Heart left ventricle (tissue), 16 donors: ENCODE results near the gene ESPL1. TPM values are rescaled to one million over a fixed set of nuclear protein-coding genes. Genes with fewer than 3 reads are reported as not detected.

Experiments used
- ATAC-seq, 4 donors: fragments of 200-7000 bp; cut with Tn5 transposase; one replicate each; pipeline ENCODE4 v1.9.1; 2020 to 2022; ENCODE audit warnings: moderate library complexity in 4 of 4, mild to moderate bottlenecking in 3 of 4, moderate number of reproducible peaks in 1 of 4
- DNase-seq, 5 donors: peaks; one replicate each; pipeline ENCODE4 v3.0.0-alpha.2; 2020
- H3K27ac ChIP-seq, 12 donors: fragments of 200-600 bp; sonication (generic) in 4 of 12; one replicate each; pipeline versions ENCODE4 v1.5.0 to v1.8.0; 2016 to 2022; ENCODE audit warnings: mild to moderate bottlenecking in 2 of 12
- H3K27me3 ChIP-seq, 9 donors: fragments of 200-600 bp; sonication (generic) in 2 of 9; one replicate each; pipeline versions ENCODE4 v1.5.1 to v1.8.0; 2016 to 2022; ENCODE audit warnings: mild to moderate bottlenecking in 3 of 9
- H3K36me3 ChIP-seq, 9 donors: fragments of 200-600 bp; sonication (generic) in 2 of 9; one replicate each; pipeline versions ENCODE4 v1.5.0 to v1.8.0; 2018 to 2022; ENCODE audit warnings: mild to moderate bottlenecking in 2 of 9
- H3K4me1 ChIP-seq, 12 donors: fragments of 200-600 bp; sonication (generic) in 4 of 12; one replicate each; pipeline versions ENCODE4 v1.5.0 to v1.8.0; 2016 to 2022; ENCODE audit warnings: mild to moderate bottlenecking in 3 of 12
- H3K4me3 ChIP-seq, 12 donors: fragments of 200-600 bp; sonication (generic) in 4 of 12; one replicate each; pipeline versions ENCODE4 v1.5.0 to v1.8.0; 2017 to 2022; ENCODE audit warnings: mild to moderate bottlenecking in 9 of 12, moderate library complexity in 4 of 12
- H3K9me3 ChIP-seq, 12 donors: fragments of 200-600 bp; sonication (generic) in 4 of 12; one replicate each; pipeline versions ENCODE4 v1.5.0 to v1.8.0; 2016 to 2022; ENCODE audit warnings: mild to moderate bottlenecking in 1 of 12
- CTCF ChIP-seq, 12 donors: fragments of 200-600 bp; sonication (generic) in 4 of 12; IDR thresholded peaks; one replicate each; pipeline versions ENCODE4 v1.5.0 to v1.8.0; 2018 to 2022; ENCODE audit warnings: antibody characterized with exemption in 12 of 12, mild to moderate bottlenecking in 5 of 12
- POLR2A ChIP-seq, 2 donors: fragments of 450-650 bp; IDR thresholded peaks; one replicate each; pipeline ENCODE4 v1.6.1; 2017; ENCODE audit warnings: antibody characterized with exemption in 2 of 2, mild to moderate bottlenecking in 2 of 2, moderate library complexity in 2 of 2
- WGBS, 4 donors: extraction: QIAGEN DNeasy Blood & Tissue Kit in 2 of 4; methylation state at CpG; one replicate each; pipeline versions ENCODE4 v1.1.5 to v1.1.7; 2013 to 2018; 5-methylcytosine and 5-hydroxymethylcytosine counted together
- intact Hi-C, 10 donors: fragments of 100-400 bp; cut with DNase I; formaldehyde crosslinking; loops; one replicate each; pipeline versions ENCODE4 v1.11.1 to v1.14.2; 2022
- polyA plus RNA-seq, 2 donors: library from polyadenylated mRNA; stranded (reverse); fragments of 200-250 nt; gene quantifications; one replicate each; pipeline ENCODE4 v1.2.3, GENCODE V29; 2013
- total RNA-seq, 9 donors: library from RNA; depleted of rRNA in 2 of 9; stranded (reverse); fragments of >200 nt in 2 of 9; fragmentation: NEBNext Ultra II Directional in 3 of 9; extraction: Animal tissue kit (Norgen Biotek cat#: 25700) in 3 of 9; gene quantifications; one replicate each; pipeline versions ENCODE4 v1.1.0 to v1.2.4, GENCODE V29; 2016 to 2023
- donor health status: ischemic (EF 13 %, LVEDD 7.1; RV severe dilation, severe dysfunction).
- donor health status: healthy with polysubstance abuse.
- donor health status: DM: no; HTN: yes; CAD: no.
- donor health status: DM: no; HTN: no; CAD: no.
- donor health status: ischemic (EF 25% LVEDD 6.9; RV normal size, moderate dysfunction).
- donor health status: ischemic (EF 25% LVEDD 5.7; RV mildly dilated, moderate dysfunction).
- donor health status: healthy.
- donor health status: DM: yes; HTN: yes; CAD: no.
- donor health status: ischemic (EF 35%, LVEDD 5.7; RV mildly dilated, moderate dysfunction).
- donor health status: nonischemic (EF 11% LVEDD 7.7; RV severe dilation, severe dysfunction).
- donor health status: DM: yes; HTN: yes; CAD: no.
- donor health status: PGD.
- donor health status: ischemic (EF 29% LVEDD 5.4; RV normal size, mild dysfunction).
- donor health status: nonischemic (EF 23%, LVEDD 6.1; RV moderate dilation, normal function).

Gene ESPL1
- total and polyA plus RNA-seq, 11 donors: 0.06 to 6.1 (median 0.38) TPM

- H3K27me3 ChIP-seq: no peaks in the 10 kb centered on the region
- H3K36me3 ChIP-seq: peaks cover 0 to 79% (median 61%) of the 10 kb centered on the region in 9 donors
- DNase-seq (no peak), ATAC-seq (no peak)
- H3K27ac ChIP-seq: no peak overlapping the region
- H3K4me3 ChIP-seq: no peak overlapping the region
- H3K9me3 ChIP-seq: no peaks in the 10 kb centered on the region
- TF ChIP-seq CTCF (IDR thresholded peaks at IDR 0.05) (no peak), POLR2A (IDR thresholded peaks at IDR 0.05) (no peak)
- intact Hi-C loops: no loop called here
- H3K4me1 ChIP-seq: peaks cover 3 to 53% (median 21%) of the 10 kb centered on the region in 12 donors
- WGBS, 4 donors: 85 to 92% (median 91%) methylated on average over 4 to 5 of the region's 5 CpGs
Observed at GRCh38 chr12:53302903-53303302, 34.8 kb downstream of the ESPL1 start.

GRCh38 chr12:53306826-53307225, 38.7 kb downstream of the ESPL1 start:
- Histone ChIP-seq H3K4me3 (no peak overlapping the region), H3K27ac (no peak overlapping the region), H3K27me3 (no peaks in the 10 kb centered on the region), H3K36me3 (peaks cover 0 to 94% (median 84%) of the 10 kb centered on the region in 9 donors), H3K4me1 (peaks cover 0 to 18% (median 0%) of the 10 kb centered on the region in 12 donors), H3K9me3 (no peaks in the 10 kb centered on the region)
- 92 to 96% (median 94%) methylated on average over 10 of the region's 10 CpGs for WGBS, 4 donors
- intact Hi-C loops: no loop called here
- ATAC-seq (no peak), DNase-seq (no peak)
- TF ChIP-seq CTCF (IDR thresholded peaks at IDR 0.05) (no peak), POLR2A (IDR thresholded peaks at IDR 0.05) (no peak)

- Histone ChIP-seq H3K9me3 (no peaks in the 10 kb centered on the region), H3K4me3 (no peak overlapping the region), H3K36me3 (peaks cover 0 to 89% (median 81%) of the 10 kb centered on the region in 9 donors), H3K4me1 (peaks cover 0 to 4% (median 0%) of the 10 kb centered on the region in 12 donors), H3K27ac (no peak overlapping the region), H3K27me3 (no peaks in the 10 kb centered on the region)
- TF ChIP-seq CTCF (IDR thresholded peaks at IDR 0.05): no peak
- TF ChIP-seq POLR2A (IDR thresholded peaks at IDR 0.05): no peak
- 71 to 80% (median 76%) methylated on average over 4 of the region's 4 CpGs for WGBS, 4 donors
- intact Hi-C loops: no loop called here
- DNase-seq (no peak), ATAC-seq (no peak)
Observed at GRCh38 chr12:53308276-53308675, 40.2 kb downstream of the ESPL1 start.

- H3K27me3 ChIP-seq: no peaks in the 10 kb centered on the region
- H3K27ac ChIP-seq: no peak overlapping the region
- intact Hi-C loops: no loop called here
- no peaks in the 10 kb centered on the region for H3K4me1 ChIP-seq
- 61 to 88% (median 64%) methylated on average over 2 to 3 of the region's 3 CpGs for WGBS, 4 donors
- no peak overlapping the region for H3K4me3 ChIP-seq
- ATAC-seq (no peak), DNase-seq (no peak)
- TF ChIP-seq POLR2A (IDR thresholded peaks at IDR 0.05) (no peak), CTCF (IDR thresholded peaks at IDR 0.05) (no peak)
- H3K9me3 ChIP-seq: no peaks in the 10 kb centered on the region
- peaks cover 0 to 91% (median 79%) of the 10 kb centered on the region in 9 donors for H3K36me3 ChIP-seq
Observed at GRCh38 chr12:53313996-53314395, 45.9 kb downstream of the ESPL1 start.
